A549 (cell line): ENCODE measurements around the gene RLBP1. TPM values are rescaled to one million over a fixed set of nuclear protein-coding genes. Genes with fewer than 3 reads are reported as not detected.

ENCODE experiments used
- ATAC-seq, 2 experiments: fragments of 200-7000 bp in 1 of 2; fragments of >200 bp in 1 of 2; cut with Nextera tagmentation in 1 of 2; cut with Tn5 transposase in 1 of 2; 3 replicates each; pipeline versions ENCODE4 v1.8.0 to v1.9.1; 2018 to 2020; ENCODE audit warnings: mild to moderate bottlenecking in 1 of 2, moderate library complexity in 1 of 2
- CTCF ChIA-PET: fragments of 300-600 bp; sonication (Branson Sonifier 250); formaldehyde crosslinking; extraction: SDS; loops from one replicate; lab custom pipeline; 2021; ENCODE audit warnings: antibody characterized with exemption, inconsistent platforms; lab: Yijun Ruan, JAX
- POLR2A ChIA-PET: fragments of 350-600 bp; formaldehyde crosslinking; extraction: SDS; loops from one replicate; lab custom pipeline; 2021; ENCODE audit warnings: antibody characterized with exemption, inconsistent platforms; lab: Yijun Ruan, JAX
- DNase-seq, 2 experiments: peaks; one replicate each; pipeline versions ENCODE4 v3.0.0 to v3.0.0-alpha.2; 2011 to 2016; ENCODE audit warnings: low read depth in 1 of 2, low spot score in 1 of 2
- FAIRE-seq: peaks from 2 replicates; lab custom pipeline; 2011; peaks lifted over from hg19 to GRCh38; lab: Jason Lieb, UNC
- H3K27ac ChIP-seq, 2 experiments: fragments of >200 bp; sonication (Bioruptor Twin); formaldehyde crosslinking; 3 replicates each; pipeline ENCODE4 v1.5.1; 2016 to 2017
- H3K4me1 ChIP-seq: fragments of >200 bp; sonication (Bioruptor Twin); formaldehyde crosslinking; 3 replicates; pipeline ENCODE4 v1.6.1; 2016
- H3K4me2 ChIP-seq: fragments of >200 bp; sonication (Bioruptor Twin); formaldehyde crosslinking; 3 replicates; pipeline ENCODE4 v1.6.1; 2016
- H3K4me3 ChIP-seq: fragments of >200 bp; sonication (Bioruptor Twin); formaldehyde crosslinking; 3 replicates; pipeline ENCODE4 v1.5.1; 2016
- H3K9me3 ChIP-seq: fragments of >200 bp; sonication (Bioruptor Twin); formaldehyde crosslinking; 3 replicates; pipeline ENCODE4 v1.6.1; 2016
- BHLHE40 ChIP-seq: IDR thresholded peaks from 2 replicates; pipeline ENCODE4 v1.6.1; 2012; ENCODE audit warnings: low read depth, low read length, inconsistent platforms
- CBX8 ChIP-seq: fragments of 200-600 bp; sonication (generic); IDR thresholded peaks from 2 replicates; pipeline ENCODE4 v1.6.1; 2016
- CHD2 ChIP-seq: fragments of 150-350 bp; IDR thresholded peaks from 2 replicates; pipeline ENCODE4 v1.6.1; 2014; ENCODE audit warnings: low read length; ENCODE audit not compliant: partially characterized antibody
- EHMT2 ChIP-seq: fragments of 200-600 bp; sonication (generic); IDR thresholded peaks from 2 replicates; pipeline ENCODE4 v1.6.1; 2016; ENCODE audit warnings: antibody characterized with exemption, low read depth, mild to moderate bottlenecking, moderate library complexity
- EP300 ChIP-seq, 2 experiments: fragments of >200 bp; sonication (Bioruptor Twin); formaldehyde crosslinking; IDR thresholded peaks; 2 replicates in 1 of 2; 3 replicates in 1 of 2; pipeline ENCODE4 v1.6.1; 2016 to 2017
- ESRRA ChIP-seq: fragments of 150-350 bp; IDR thresholded peaks from 2 replicates; pipeline ENCODE4 v1.6.1; 2014; ENCODE audit warnings: mild to moderate bottlenecking, low read length, borderline replicate concordance
- FOXS1 ChIP-seq: fragments of 250-450 bp; sonication (Bioruptor Pico); IDR thresholded peaks from 2 replicates; pipeline ENCODE4 v1.5.0; 2020; ENCODE audit warnings: mild to moderate bottlenecking, moderate library complexity
- HOXA7 ChIP-seq: fragments of 250-450 bp; sonication (Bioruptor Pico); IDR thresholded peaks from 2 replicates; pipeline ENCODE4 v1.5.0; 2020; ENCODE audit warnings: mild to moderate bottlenecking, moderate library complexity
- HOXB13 ChIP-seq: fragments of 250-450 bp; sonication (Bioruptor Pico); IDR thresholded peaks from 2 replicates; pipeline ENCODE4 v1.5.0; 2020; ENCODE audit warnings: low read depth, mild to moderate bottlenecking, moderate library complexity
- HOXB5 ChIP-seq: fragments of 250-450 bp; sonication (Bioruptor Pico); IDR thresholded peaks from 2 replicates; pipeline ENCODE4 v1.5.0; 2020; ENCODE audit warnings: mild to moderate bottlenecking, moderate library complexity
- JUNB ChIP-seq: fragments of >200 bp; sonication (Bioruptor Twin); formaldehyde crosslinking; IDR thresholded peaks from 2 replicates; pipeline ENCODE4 v1.6.1; 2016
- MAFK ChIP-seq: fragments of 450-650 bp; IDR thresholded peaks from 2 replicates; pipeline ENCODE4 v1.6.1; 2014; ENCODE audit not compliant: partially characterized antibody
- MYC ChIP-seq: IDR thresholded peaks from 2 replicates; pipeline ENCODE4 v1.6.1; 2012; ENCODE audit warnings: mild to moderate bottlenecking, inconsistent platforms, low read length, improper control_type of control experiment, borderline replicate concordance
- NR3C1 ChIP-seq: fragments of >200 bp; sonication (Bioruptor Twin); formaldehyde crosslinking; IDR thresholded peaks from 3 replicates; pipeline ENCODE4 v1.6.1; 2017
- PHF8 ChIP-seq: fragments of 200-600 bp; sonication (generic); IDR thresholded peaks from 2 replicates; pipeline ENCODE4 v1.6.1; 2016; ENCODE audit warnings: low read depth, mild to moderate bottlenecking, antibody characterized with exemption, moderate library complexity, borderline replicate concordance
- RARB ChIP-seq: fragments of 250-450 bp; sonication (Bioruptor Pico); IDR thresholded peaks from 2 replicates; pipeline ENCODE4 v1.8.0; 2021; ENCODE audit warnings: mild to moderate bottlenecking, moderate library complexity
- RCOR1 ChIP-seq: fragments of 150-350 bp; IDR thresholded peaks from 2 replicates; pipeline ENCODE4 v1.6.1; 2014; ENCODE audit warnings: antibody characterized with exemption, low read length, low read depth
- RFX5 ChIP-seq: fragments of 450-650 bp; IDR thresholded peaks from 2 replicates; pipeline ENCODE4 v1.7.1; 2014; ENCODE audit warnings: antibody characterized with exemption, mild to moderate bottlenecking, moderate library complexity
- SREBF2 ChIP-seq: fragments of 450-650 bp; IDR thresholded peaks from 2 replicates; pipeline ENCODE4 v1.6.1; 2014; ENCODE audit warnings: mild to moderate bottlenecking, moderate library complexity
- TP53 ChIP-seq: fragments of 250-450 bp; sonication (Bioruptor Pico); IDR thresholded peaks from 2 replicates; pipeline ENCODE4 v1.5.0; 2021; ENCODE audit warnings: mild to moderate bottlenecking, moderate library complexity
- ZSCAN20 ChIP-seq: fragments of 250-450 bp; sonication (Bioruptor Pico); IDR thresholded peaks from 2 replicates; pipeline ENCODE4 v1.8.0; 2022; ENCODE audit warnings: mild to moderate bottlenecking, moderate library complexity
- WGBS: methylation state at CpG from one replicate; pipeline ENCODE4 v1.1.6; 2017; ENCODE audit errors: missing lambda C conversion rate; 5-methylcytosine and 5-hydroxymethylcytosine counted together
- polyA plus RNA-seq, 4 experiments: library from polyadenylated mRNA; depleted of rRNA in 3 of 4; stranded (reverse); fragments of >200 nt; fragmentation: RNase III in 1 of 4; extraction: RNeasy Plus Mini Kit Qiagen cat#74134 plus additional on column Dnase treatment in 1 of 4; gene quantifications; 2 replicates in 3 of 4; 3 replicates in 1 of 4; pipeline ENCODE4 v1.2.3, GENCODE V29; 2011 to 2017
- TF ChIP-seq, protein P1 (sequence below): IDR thresholded peaks from 2 replicates; pipeline ENCODE4 v1.6.1; 2012
- TF ChIP-seq, protein P2 (sequence below): fragments of 200-600 bp; sonication (generic); IDR thresholded peaks from 2 replicates; pipeline ENCODE4 v1.6.1; 2016; ENCODE audit warnings: antibody characterized with exemption, mild to moderate bottlenecking, moderate library complexity
- TF ChIP-seq, protein P3 (sequence below): fragments of >200 bp; sonication (Bioruptor Twin); formaldehyde crosslinking; IDR thresholded peaks from 2 replicates; pipeline ENCODE4 v1.6.1; 2016
- TF ChIP-seq, protein P4 (sequence below): fragments of 450-650 bp; IDR thresholded peaks from 2 replicates; pipeline ENCODE4 v1.6.1; 2014; ENCODE audit warnings: antibody characterized with exemption

The RLBP1 gene
- polyA plus RNA-seq, 2 of the 4 experiments (the other 2 are of a cell fraction), result not detected

DNA sequence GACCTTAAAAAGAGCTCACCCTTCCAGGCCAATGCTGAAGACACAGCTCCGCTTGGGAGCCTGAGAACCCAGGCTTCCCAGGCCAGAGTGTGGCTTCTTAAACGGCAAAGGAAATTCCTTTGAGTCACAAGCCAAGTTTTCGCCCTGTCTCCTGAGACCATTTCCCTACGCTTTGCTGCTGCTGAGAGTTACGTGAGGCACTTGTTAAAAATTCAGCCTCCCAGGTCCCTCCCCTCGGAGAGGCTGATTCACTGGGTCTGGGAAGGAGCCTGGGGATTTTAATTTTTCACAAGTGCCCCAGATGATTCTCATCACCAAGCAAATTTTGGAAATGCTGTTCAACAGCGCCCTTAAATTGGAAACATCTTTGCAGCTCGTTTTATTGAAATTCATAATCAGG, 25.5 kb downstream of the RLBP1 start:
- POLR2A ChIA-PET, result no interaction called here
- no peak for DNase-seq
- no peak for FAIRE-seq
- no peak for ATAC-seq
- CTCF ChIA-PET, result interaction anchor here (1.0 to 15.6 kb wide), 10 partner anchors 11 to 291 kb away, joined by 3 to 141 read pairs (median 10); partner anchors contain the start of gene FANCI
- WGBS, result 85% methylated on average over 8 of the region's 8 CpGs
- TF ChIP-seq, protein P1, sequence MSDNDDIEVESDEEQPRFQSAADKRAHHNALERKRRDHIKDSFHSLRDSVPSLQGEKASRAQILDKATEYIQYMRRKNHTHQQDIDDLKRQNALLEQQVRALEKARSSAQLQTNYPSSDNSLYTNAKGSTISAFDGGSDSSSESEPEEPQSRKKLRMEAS, result no peak
- no peak for TF ChIP-seq ZSCAN20 (CRISPR knock-in tag)
- no peak for TF ChIP-seq RFX5
- TF ChIP-seq TP53 (CRISPR knock-in tag), result no peak
- no peak for TF ChIP-seq HOXB13
- no peak for TF ChIP-seq ESRRA
- TF ChIP-seq, protein P2, sequence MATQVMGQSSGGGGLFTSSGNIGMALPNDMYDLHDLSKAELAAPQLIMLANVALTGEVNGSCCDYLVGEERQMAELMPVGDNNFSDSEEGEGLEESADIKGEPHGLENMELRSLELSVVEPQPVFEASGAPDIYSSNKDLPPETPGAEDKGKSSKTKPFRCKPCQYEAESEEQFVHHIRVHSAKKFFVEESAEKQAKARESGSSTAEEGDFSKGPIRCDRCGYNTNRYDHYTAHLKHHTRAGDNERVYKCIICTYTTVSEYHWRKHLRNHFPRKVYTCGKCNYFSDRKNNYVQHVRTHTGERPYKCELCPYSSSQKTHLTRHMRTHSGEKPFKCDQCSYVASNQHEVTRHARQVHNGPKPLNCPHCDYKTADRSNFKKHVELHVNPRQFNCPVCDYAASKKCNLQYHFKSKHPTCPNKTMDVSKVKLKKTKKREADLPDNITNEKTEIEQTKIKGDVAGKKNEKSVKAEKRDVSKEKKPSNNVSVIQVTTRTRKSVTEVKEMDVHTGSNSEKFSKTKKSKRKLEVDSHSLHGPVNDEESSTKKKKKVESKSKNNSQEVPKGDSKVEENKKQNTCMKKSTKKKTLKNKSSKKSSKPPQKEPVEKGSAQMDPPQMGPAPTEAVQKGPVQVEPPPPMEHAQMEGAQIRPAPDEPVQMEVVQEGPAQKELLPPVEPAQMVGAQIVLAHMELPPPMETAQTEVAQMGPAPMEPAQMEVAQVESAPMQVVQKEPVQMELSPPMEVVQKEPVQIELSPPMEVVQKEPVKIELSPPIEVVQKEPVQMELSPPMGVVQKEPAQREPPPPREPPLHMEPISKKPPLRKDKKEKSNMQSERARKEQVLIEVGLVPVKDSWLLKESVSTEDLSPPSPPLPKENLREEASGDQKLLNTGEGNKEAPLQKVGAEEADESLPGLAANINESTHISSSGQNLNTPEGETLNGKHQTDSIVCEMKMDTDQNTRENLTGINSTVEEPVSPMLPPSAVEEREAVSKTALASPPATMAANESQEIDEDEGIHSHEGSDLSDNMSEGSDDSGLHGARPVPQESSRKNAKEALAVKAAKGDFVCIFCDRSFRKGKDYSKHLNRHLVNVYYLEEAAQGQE, result no peak
- TF ChIP-seq, protein P3, sequence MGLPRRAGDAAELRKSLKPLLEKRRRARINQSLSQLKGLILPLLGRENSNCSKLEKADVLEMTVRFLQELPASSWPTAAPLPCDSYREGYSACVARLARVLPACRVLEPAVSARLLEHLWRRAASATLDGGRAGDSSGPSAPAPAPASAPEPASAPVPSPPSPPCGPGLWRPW, result no peak
- TF ChIP-seq CHD2, result no peak
- no peak for TF ChIP-seq CBX8
- no peak for TF ChIP-seq BHLHE40
- TF ChIP-seq SREBF2, result no peak
- no peak for TF ChIP-seq EHMT2
- no peak for TF ChIP-seq JUNB
- TF ChIP-seq PHF8, result no peak
- no peak overlapping the region for H3K4me2 ChIP-seq
- no peaks in the 10 kb centered on the region for H3K4me1 ChIP-seq
- H3K4me3 ChIP-seq, result no peak overlapping the region
- no peaks in the 10 kb centered on the region for H3K9me3 ChIP-seq
- H3K27ac ChIP-seq, result no peak overlapping the region

DNA sequence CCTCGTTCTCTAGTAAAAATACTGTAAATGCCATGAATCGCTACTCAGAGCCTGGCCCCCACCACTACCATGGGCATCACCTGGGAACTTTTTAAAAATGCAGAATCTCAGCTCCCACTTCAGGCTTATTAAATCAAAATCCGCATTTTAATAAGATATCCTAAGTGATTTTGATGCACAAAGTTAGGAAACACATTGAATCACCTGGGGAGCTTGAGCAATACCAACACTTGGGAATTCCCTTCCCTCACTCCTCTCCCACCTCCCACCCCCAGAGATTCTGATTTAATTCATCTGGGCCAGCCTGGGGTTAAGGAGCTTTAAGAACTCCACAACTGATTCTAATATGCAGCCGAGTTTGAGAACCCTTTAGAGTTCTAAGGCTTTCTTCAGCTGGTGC, 26.8 kb downstream of the RLBP1 start:
- ATAC-seq (no peak), DNase-seq (no peak), FAIRE-seq (no peak)
- Histone ChIP-seq H3K4me2 (no peak overlapping the region), H3K9me3 (no peaks in the 10 kb centered on the region), H3K4me3 (no peak overlapping the region), H3K27ac (no peak overlapping the region), H3K4me1 (no peaks in the 10 kb centered on the region)
- WGBS, result 91% methylated on average over 4 of the region's 4 CpGs
- TF ChIP-seq NR3C1 (no peak), MAFK (no peak), FOXS1 (CRISPR knock-in tag) (no peak), HOXB5 (no peak), RCOR1 (no peak), JUNB (no peak), MYC (no peak), HOXA7 (CRISPR knock-in tag) (no peak), EP300 (IDR thresholded peaks at IDR 0.05) (no peak), RARB (CRISPR knock-in tag) (no peak)
- TF ChIP-seq, protein P3, result no peak
- TF ChIP-seq, protein P4, sequence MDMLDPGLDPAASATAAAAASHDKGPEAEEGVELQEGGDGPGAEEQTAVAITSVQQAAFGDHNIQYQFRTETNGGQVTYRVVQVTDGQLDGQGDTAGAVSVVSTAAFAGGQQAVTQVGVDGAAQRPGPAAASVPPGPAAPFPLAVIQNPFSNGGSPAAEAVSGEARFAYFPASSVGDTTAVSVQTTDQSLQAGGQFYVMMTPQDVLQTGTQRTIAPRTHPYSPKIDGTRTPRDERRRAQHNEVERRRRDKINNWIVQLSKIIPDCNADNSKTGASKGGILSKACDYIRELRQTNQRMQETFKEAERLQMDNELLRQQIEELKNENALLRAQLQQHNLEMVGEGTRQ, result no peak
- TF ChIP-seq, protein P2, result no peak
- CTCF ChIA-PET, result interaction anchor here (1.1 to 15.6 kb wide), 12 partner anchors 9 to 290 kb away, joined by 3 to 141 read pairs (median 9); partner anchors contain the start of gene FANCI
- POLR2A ChIA-PET, result no interaction called here
